OCI-LY3 (cell line): ENCODE results near the gene GDF9.

Source experiments
- H2AFZ ChIP-seq: fragments of 200-600, 300-600 bp; shearing (Covaris generic); 2 replicates; pipeline ENCODE4 v1.6.0; 2014; ENCODE audit warnings: antibody characterized with exemption, low read depth, low read length
- H3K27ac ChIP-seq: fragments of 200-600, 300-600 bp; sonication (generic); 2 replicates; pipeline ENCODE4 v1.5.1; 2014; ENCODE audit warnings: mild to moderate bottlenecking, low read length, moderate library complexity, mixed read lengths
- H3K27me3 ChIP-seq: fragments of 200-600, 300-600 bp; sonication (generic); 2 replicates; pipeline ENCODE4 v1.6.1; 2014; ENCODE audit warnings: low read depth, low read length, mixed read lengths
- H3K36me3 ChIP-seq: fragments of 200-600, 300-600 bp; sonication (generic); replicated peaks from 2 replicates; pipeline ENCODE3; 2014; ENCODE audit warnings: low read depth, low read length, mixed read lengths
- H3K4me1 ChIP-seq: fragments of 300-600, 200-600 bp; sonication (generic); 2 replicates; pipeline ENCODE4 v1.6.1; 2014; ENCODE audit warnings: low read length, mixed read lengths
- H3K4me2 ChIP-seq: fragments of 200-600, 300-600 bp; sonication (generic); 2 replicates; pipeline ENCODE4 v1.6.1; 2014; ENCODE audit warnings: low read length, mixed read lengths
- H3K4me3 ChIP-seq: fragments of 300-600, 200-600 bp; sonication (generic); 2 replicates; pipeline ENCODE4 v1.5.1; 2014; ENCODE audit warnings: antibody characterized with exemption, mild to moderate bottlenecking, low read length, moderate library complexity
- H3K79me2 ChIP-seq: fragments of 300-600, 200-600 bp; shearing (Covaris generic); 2 replicates; pipeline ENCODE4 v1.6.1; 2014; ENCODE audit warnings: mild to moderate bottlenecking, low read length, mixed read lengths
- H3K9ac ChIP-seq: fragments of 300-600, 200-600 bp; shearing (Covaris generic); 2 replicates; pipeline ENCODE4 v1.6.0; 2014; ENCODE audit warnings: mild to moderate bottlenecking, low read length, moderate library complexity
- H3K9me3 ChIP-seq: fragments of 200-600, 300-600 bp; shearing (Covaris generic); 2 replicates; pipeline ENCODE4 v1.6.1; 2014; ENCODE audit warnings: low read length, mixed read lengths; ENCODE audit not compliant: insufficient read depth
- H4K20me1 ChIP-seq: fragments of 200-600, 300-600 bp; sonication (generic); 2 replicates; pipeline ENCODE4 v1.6.1; 2016; ENCODE audit warnings: low read length, mixed read lengths; ENCODE audit not compliant: insufficient read depth
- EZH2phosphoT487 ChIP-seq: fragments of 200-600 bp; shearing (Covaris generic); IDR thresholded peaks from 2 replicates; pipeline ENCODE4 v1.6.1; 2018; ENCODE audit warnings: antibody characterized with exemption, mixed run types, low read depth
- TF ChIP-seq, protein P1 (sequence below): fragments of 200-600, 300-600 bp; sonication (generic); IDR thresholded peaks from 2 replicates; pipeline ENCODE4 v1.5.1; 2014; ENCODE audit warnings: antibody characterized with exemption, low read length, low read depth

Gene GDF9

DNA sequence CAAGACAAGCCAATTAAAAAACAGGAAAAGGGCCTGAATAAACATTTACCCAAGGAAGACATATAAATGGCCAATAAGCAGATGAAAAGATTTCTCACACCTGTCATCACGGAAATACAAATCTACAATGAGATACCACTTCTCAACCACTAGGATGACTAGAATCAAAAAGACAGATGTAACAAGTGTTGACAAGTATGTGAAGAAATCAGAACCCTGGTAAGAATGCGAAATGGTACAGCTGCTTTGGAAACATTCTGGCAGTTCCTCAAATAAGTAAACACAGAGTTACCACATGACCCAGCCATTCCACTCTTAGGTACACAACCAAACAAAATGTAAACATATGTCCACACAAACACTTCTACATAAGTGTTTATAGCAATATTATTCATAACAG lies 39.7 kb upstream of the GDF9 start:
- no peak overlapping the region for H3K4me2 ChIP-seq
- no peaks in the 10 kb centered on the region for H3K4me1 ChIP-seq
- H3K9ac ChIP-seq = no peak overlapping the region
- H2AFZ ChIP-seq = no peak overlapping the region
- H3K9me3 ChIP-seq = no peaks in the 10 kb centered on the region
- no peak for TF ChIP-seq EZH2phosphoT487
- TF ChIP-seq, protein P1, sequence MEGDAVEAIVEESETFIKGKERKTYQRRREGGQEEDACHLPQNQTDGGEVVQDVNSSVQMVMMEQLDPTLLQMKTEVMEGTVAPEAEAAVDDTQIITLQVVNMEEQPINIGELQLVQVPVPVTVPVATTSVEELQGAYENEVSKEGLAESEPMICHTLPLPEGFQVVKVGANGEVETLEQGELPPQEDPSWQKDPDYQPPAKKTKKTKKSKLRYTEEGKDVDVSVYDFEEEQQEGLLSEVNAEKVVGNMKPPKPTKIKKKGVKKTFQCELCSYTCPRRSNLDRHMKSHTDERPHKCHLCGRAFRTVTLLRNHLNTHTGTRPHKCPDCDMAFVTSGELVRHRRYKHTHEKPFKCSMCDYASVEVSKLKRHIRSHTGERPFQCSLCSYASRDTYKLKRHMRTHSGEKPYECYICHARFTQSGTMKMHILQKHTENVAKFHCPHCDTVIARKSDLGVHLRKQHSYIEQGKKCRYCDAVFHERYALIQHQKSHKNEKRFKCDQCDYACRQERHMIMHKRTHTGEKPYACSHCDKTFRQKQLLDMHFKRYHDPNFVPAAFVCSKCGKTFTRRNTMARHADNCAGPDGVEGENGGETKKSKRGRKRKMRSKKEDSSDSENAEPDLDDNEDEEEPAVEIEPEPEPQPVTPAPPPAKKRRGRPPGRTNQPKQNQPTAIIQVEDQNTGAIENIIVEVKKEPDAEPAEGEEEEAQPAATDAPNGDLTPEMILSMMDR = no peak
- H3K27ac ChIP-seq = no peak overlapping the region
- no peak overlapping the region for H3K4me3 ChIP-seq
- no peaks in the 10 kb centered on the region for H3K27me3 ChIP-seq
- H4K20me1 ChIP-seq = peaks cover 5% of the 10 kb centered on the region; the same call in 1 of the 2 replicates
- H3K79me2 ChIP-seq = no peaks in the 10 kb centered on the region
- no peaks in the 10 kb centered on the region for H3K36me3 ChIP-seq

DNA sequence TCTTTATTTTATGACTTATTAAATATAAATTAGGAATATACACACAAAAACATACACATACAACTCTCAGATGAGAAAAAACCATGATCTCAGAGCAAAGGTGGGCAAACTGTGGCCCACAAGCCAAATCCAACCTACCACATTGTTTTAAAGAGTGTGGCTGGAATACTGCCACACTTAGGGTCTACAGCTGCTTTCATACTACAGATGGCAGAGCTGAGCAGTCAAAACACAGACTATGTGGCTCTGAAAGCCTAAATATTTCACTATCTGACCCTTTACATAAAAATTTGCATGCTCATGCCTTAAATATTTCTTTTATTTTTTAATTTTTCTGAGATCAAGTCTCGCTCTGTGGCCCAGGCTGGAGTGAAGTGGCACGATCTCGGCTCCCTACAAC lies 35.5 kb upstream of the GDF9 start:
- Histone ChIP-seq H3K9me3 (no peaks in the 10 kb centered on the region), H3K27ac (no peak overlapping the region), H3K4me1 (no peaks in the 10 kb centered on the region), H3K27me3 (no peaks in the 10 kb centered on the region), H3K4me3 (no peak overlapping the region), H3K36me3 (peaks cover 13% of the 10 kb centered on the region), H3K4me2 (no peak overlapping the region), H3K79me2 (no peaks in the 10 kb centered on the region), H3K9ac (no peak overlapping the region), H2AFZ (no peak overlapping the region), H4K20me1 (peaks cover 5% of the 10 kb centered on the region; the same call in 1 of the 2 replicates)
- TF ChIP-seq EZH2phosphoT487 = no peak
- TF ChIP-seq, protein P1 = no peak

DNA sequence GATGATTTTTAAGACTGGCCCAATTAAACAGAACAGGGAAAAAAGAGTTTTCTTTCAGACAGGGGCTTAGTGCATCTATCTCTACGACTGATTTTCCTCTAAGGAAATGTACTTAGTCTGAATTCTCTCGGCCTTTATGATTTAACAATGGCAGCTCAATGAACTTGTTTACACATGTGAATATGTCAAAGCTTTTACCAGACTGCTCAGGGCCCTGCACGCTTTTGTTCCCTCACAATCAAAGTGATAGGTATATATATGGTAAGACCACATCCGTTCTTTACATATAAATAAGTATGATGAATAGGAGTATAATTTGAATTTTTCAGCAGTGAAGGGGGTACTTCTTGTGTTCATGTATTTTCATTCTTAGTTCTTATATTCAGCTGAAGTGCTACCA lies 34.8 kb upstream of the GDF9 start:
- Histone ChIP-seq H3K4me1 (no peaks in the 10 kb centered on the region), H4K20me1 (peaks cover 5% of the 10 kb centered on the region; the same call in 1 of the 2 replicates), H3K4me2 (no peak overlapping the region), H3K27me3 (no peaks in the 10 kb centered on the region), H2AFZ (no peak overlapping the region), H3K9ac (no peak overlapping the region), H3K79me2 (no peaks in the 10 kb centered on the region), H3K36me3 (peaks cover 13% of the 10 kb centered on the region), H3K9me3 (no peaks in the 10 kb centered on the region), H3K27ac (no peak overlapping the region), H3K4me3 (no peak overlapping the region)
- TF ChIP-seq, protein P1 = no peak
- TF ChIP-seq EZH2phosphoT487 = no peak

DNA sequence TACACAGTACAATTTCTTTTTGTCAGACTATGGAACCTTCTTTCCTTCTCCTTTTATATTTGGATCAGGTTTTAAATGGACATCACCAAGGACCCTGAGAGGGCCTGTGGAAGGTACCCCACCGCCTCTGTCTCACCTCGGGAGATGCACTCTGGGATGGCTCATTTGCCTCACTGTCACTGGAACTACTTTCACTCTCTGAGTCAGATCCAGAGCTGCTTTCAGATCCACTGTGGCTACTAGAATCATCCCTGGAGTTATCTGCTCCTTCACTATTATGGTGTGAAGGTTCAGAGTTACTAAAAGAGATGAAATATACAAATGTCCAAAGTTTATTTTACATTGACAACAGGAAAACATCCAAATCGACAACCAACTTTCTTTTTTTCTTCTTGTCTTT lies 31.8 kb upstream of the GDF9 start:
- Histone ChIP-seq H3K9ac (no peak overlapping the region), H3K79me2 (no peaks in the 10 kb centered on the region), H4K20me1 (no peaks in the 10 kb centered on the region), H3K27me3 (no peaks in the 10 kb centered on the region), H3K27ac (no peak overlapping the region), H3K4me3 (no peak overlapping the region), H3K36me3 (peaks cover 23% of the 10 kb centered on the region), H2AFZ (no peak overlapping the region), H3K4me1 (no peaks in the 10 kb centered on the region), H3K4me2 (no peak overlapping the region), H3K9me3 (no peaks in the 10 kb centered on the region)
- TF ChIP-seq EZH2phosphoT487 = no peak
- TF ChIP-seq, protein P1 = no peak
